ENCODE measurements around the gene CDAN1.

DNA sequence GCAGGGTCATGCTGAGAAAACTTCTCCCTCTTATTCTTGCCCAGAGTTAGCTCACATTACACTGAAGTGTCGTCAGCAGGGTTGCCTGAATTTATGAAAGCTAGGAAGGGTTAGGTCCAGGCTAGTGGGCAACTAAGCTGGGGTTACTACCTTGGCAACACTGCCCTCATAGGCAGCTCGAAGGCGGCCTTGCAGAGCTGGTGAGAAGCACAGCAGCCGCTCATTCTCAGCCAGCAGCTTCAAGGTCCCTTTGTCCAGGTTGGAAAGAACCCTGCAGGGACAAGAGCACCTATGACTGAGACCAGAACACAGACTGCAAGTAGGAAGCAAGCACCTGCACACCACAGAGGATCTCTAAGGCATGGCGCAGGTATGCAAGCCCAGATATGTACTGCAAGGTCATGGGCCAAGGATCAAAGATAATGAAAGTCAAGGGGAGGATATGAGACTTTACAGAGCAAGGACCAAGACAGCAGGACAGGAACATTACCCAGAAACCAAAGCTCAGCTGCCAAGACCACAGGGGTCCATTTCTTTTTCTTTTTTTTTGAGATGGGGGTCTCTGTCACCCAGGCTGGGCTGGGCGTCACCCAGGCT is 2.8 kb downstream of the CDAN1 start:
- TF ChIP-seq, protein P1, sequence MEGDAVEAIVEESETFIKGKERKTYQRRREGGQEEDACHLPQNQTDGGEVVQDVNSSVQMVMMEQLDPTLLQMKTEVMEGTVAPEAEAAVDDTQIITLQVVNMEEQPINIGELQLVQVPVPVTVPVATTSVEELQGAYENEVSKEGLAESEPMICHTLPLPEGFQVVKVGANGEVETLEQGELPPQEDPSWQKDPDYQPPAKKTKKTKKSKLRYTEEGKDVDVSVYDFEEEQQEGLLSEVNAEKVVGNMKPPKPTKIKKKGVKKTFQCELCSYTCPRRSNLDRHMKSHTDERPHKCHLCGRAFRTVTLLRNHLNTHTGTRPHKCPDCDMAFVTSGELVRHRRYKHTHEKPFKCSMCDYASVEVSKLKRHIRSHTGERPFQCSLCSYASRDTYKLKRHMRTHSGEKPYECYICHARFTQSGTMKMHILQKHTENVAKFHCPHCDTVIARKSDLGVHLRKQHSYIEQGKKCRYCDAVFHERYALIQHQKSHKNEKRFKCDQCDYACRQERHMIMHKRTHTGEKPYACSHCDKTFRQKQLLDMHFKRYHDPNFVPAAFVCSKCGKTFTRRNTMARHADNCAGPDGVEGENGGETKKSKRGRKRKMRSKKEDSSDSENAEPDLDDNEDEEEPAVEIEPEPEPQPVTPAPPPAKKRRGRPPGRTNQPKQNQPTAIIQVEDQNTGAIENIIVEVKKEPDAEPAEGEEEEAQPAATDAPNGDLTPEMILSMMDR (IDR thresholded peaks at IDR 0.05): no peak
- TF ChIP-seq POLR2AphosphoS5 (IDR thresholded peaks at IDR 0.05) (no peak), POLR2A (IDR thresholded peaks at IDR 0.05) (no peak)

Measured in stomach (tissue), 4 donors.